ENCODE data around the gene MMS22L. TPM values are rescaled to one million over a fixed set of nuclear protein-coding genes. Genes with fewer than 3 reads are reported as not detected.

Gene MMS22L
- total and polyA plus RNA-seq, 10 of the 15 experiments (the other 5 are each of a cell fraction or from before 2014, with no cell fraction given) = 5.0 to 33.9 (median 18.7) TPM

DNA sequence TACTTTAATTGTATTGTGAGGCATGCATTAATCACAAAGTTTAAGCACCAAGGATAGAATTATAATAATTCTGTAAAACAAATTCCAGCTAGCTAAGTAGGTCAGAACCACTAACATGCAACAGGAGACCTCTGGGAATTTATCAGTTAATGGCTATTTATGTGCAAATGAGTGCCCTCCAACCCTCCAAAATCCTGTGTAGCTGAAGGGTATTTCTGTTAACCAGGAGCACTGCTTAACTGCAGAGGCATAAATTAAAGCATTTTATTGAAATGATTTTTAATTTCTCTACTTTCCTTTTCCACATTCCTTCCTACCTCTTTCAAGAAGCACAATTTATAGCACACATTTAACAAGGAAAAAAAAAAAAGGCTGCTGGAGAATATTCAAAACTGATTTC, 77.0 kb downstream of the MMS22L start:
- ChIA-PET POLR2A (no interaction called here), CTCF (interaction anchor here (1.1 kb wide), 1 partner anchor 11 kb away, joined by 3 read pairs; no protein-coding TSS in a partner anchor), RAD21 (ENCODE audit: unreplicated experiment) (no interaction called here), SMC1A (ENCODE audit: uncharacterized antibody, unreplicated experiment) (interaction anchor here (2.0 kb wide), 1 partner anchor 17 kb away, joined by 7 read pairs; no protein-coding TSS in a partner anchor)
- Histone ChIP-seq H4K20me1 (ENCODE audit: control insufficient read depth, insufficient read depth) (no peaks in the 10 kb centered on the region), H3K27me3 (replicated peaks in 1 of 2; ENCODE audit: control insufficient read depth in 2 of 2, insufficient read depth in 2 of 2, low read length in 1 of 2) (no peaks in the 10 kb centered on the region), H3K9me3 (replicated peaks; ENCODE audit: control insufficient read depth, insufficient read depth, low read length) (no peaks in the 10 kb centered on the region), H3K4me2 (ENCODE audit: control insufficient read depth, insufficient read depth) (no peak overlapping the region), H2AFZ (ENCODE audit: control insufficient read depth, low read depth, low read length) (no peak overlapping the region), H3K79me2 (ENCODE audit: control insufficient read depth, insufficient read depth, low read length) (no peaks in the 10 kb centered on the region; the same call in 1 of the 2 replicates), H3K9ac (ENCODE audit: control insufficient read depth, insufficient read depth, low read length) (no peak overlapping the region), H3K36me3 (ENCODE audit: control insufficient read depth in 2 of 2, insufficient read depth in 2 of 2, low read length in 1 of 2) (no peaks in the 10 kb centered on the region; a peak in 1 of 4 replicates), H3K4me3 (no peak overlapping the region), H3K4me1 (ENCODE audit: control insufficient read depth, insufficient read depth, low read length) (no peaks in the 10 kb centered on the region), H3K27ac (ENCODE audit: control insufficient read depth, insufficient read depth) (no peak overlapping the region)
- BruUV-seq (replicated peaks) = no TSS peak
- intact Hi-C loops (cut with micrococcal nuclease; ENCODE audit: unreplicated experiment) = no loop called here
- FAIRE-seq (no peak), ATAC-seq (no peak), DNase-seq (ENCODE audit: low read depth, low spot score) (no peak)
- no peak for TF ChIP-seq EED (IDR thresholded peaks at IDR 0.05; ENCODE audit: low read depth)
- TF ChIP-seq, protein P1, sequence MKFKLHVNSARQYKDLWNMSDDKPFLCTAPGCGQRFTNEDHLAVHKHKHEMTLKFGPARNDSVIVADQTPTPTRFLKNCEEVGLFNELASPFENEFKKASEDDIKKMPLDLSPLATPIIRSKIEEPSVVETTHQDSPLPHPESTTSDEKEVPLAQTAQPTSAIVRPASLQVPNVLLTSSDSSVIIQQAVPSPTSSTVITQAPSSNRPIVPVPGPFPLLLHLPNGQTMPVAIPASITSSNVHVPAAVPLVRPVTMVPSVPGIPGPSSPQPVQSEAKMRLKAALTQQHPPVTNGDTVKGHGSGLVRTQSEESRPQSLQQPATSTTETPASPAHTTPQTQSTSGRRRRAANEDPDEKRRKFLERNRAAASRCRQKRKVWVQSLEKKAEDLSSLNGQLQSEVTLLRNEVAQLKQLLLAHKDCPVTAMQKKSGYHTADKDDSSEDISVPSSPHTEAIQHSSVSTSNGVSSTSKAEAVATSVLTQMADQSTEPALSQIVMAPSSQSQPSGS (IDR thresholded peaks at IDR 0.05; ENCODE audit: low read length) = no peak
- TF ChIP-seq BMI1 (IDR thresholded peaks at IDR 0.05; ENCODE audit: borderline replicate concordance) = no peak
- in situ Hi-C loops (cut with MboI) = no loop called here

DNA sequence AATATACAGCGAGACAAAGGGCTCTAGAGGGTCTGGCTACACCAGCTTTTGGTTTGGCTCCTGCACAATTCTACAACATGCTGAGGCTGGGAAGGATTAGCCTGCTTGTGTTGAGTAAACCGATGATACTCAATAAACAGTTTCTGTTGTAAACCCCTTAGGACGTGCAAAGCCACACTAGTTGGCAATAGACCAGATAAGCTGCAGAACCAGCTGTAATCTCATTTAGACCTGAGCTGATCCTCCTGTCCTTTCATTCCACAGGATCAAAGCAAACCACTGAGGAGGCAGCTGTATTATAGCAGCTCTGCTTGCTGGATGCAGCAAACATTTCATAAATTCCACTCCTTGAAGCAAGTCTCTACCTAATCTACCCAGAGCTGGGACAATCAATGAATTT, 79.7 kb downstream of the MMS22L start:
- Histone ChIP-seq H3K4me1 (ENCODE audit: control insufficient read depth, insufficient read depth, low read length) (no peaks in the 10 kb centered on the region), H2AFZ (ENCODE audit: control insufficient read depth, low read depth, low read length) (no peak overlapping the region), H3K9ac (ENCODE audit: control insufficient read depth, insufficient read depth, low read length) (no peak overlapping the region), H3K9me3 (replicated peaks; ENCODE audit: control insufficient read depth, insufficient read depth, low read length) (no peaks in the 10 kb centered on the region), H3K27ac (ENCODE audit: control insufficient read depth, insufficient read depth) (no peak overlapping the region), H3K36me3 (ENCODE audit: control insufficient read depth in 2 of 2, insufficient read depth in 2 of 2, low read length in 1 of 2) (no peaks in the 10 kb centered on the region; a peak in 1 of 4 replicates), H4K20me1 (ENCODE audit: control insufficient read depth, insufficient read depth) (no peaks in the 10 kb centered on the region), H3K4me2 (ENCODE audit: control insufficient read depth, insufficient read depth) (no peak overlapping the region), H3K79me2 (ENCODE audit: control insufficient read depth, insufficient read depth, low read length) (no peaks in the 10 kb centered on the region; the same call in 1 of the 2 replicates), H3K4me3 (no peak overlapping the region), H3K27me3 (replicated peaks in 1 of 2; ENCODE audit: control insufficient read depth in 2 of 2, insufficient read depth in 2 of 2, low read length in 1 of 2) (no peaks in the 10 kb centered on the region)
- CTCF ChIA-PET = interaction anchor here (0.7 to 5.1 kb wide), 5 partner anchors 11 to 35 kb away, joined by 3 to 21 read pairs (median 3); no protein-coding TSS in a partner anchor
- intact Hi-C loops (cut with micrococcal nuclease; ENCODE audit: unreplicated experiment) (no loop called here), in situ Hi-C loops (cut with MboI) (no loop called here)
- POLR2A ChIA-PET = interaction anchor here (1.2 kb wide), 1 partner anchor 12 kb away, joined by 5 read pairs; no protein-coding TSS in a partner anchor
- no peak for DNase-seq (ENCODE audit: low read depth, low spot score)
- no TSS peak for BruUV-seq (replicated peaks)
- SMC1A ChIA-PET (ENCODE audit: uncharacterized antibody, unreplicated experiment) = interaction anchor here (0.9 to 1.5 kb wide), 3 partner anchors 10 to 14 kb away, joined by 3 to 6 read pairs (median 3); no protein-coding TSS in a partner anchor
- no peak for FAIRE-seq
- RAD21 ChIA-PET (ENCODE audit: unreplicated experiment) = interaction anchor here (1.4 to 1.5 kb wide), 2 partner anchors 12 to 14 kb away, joined by 4 read pairs; no protein-coding TSS in a partner anchor
- WGBS (ENCODE audit: insufficient coverage, insufficient replicate concordance, low lambda C conversion rate, missing lambda C conversion rate) = 100% methylated on average over 3 of the region's 3 CpGs
- ATAC-seq = no peak
- TF ChIP-seq STAT1 (conservative IDR thresholded peaks at IDR 0.05) (no peak), MYB (IDR thresholded peaks at IDR 0.05; ENCODE audit: borderline replicate concordance, low read depth, low read length) (no peak), HDGF (IDR thresholded peaks at IDR 0.05) (no peak), WRNIP1 (IDR thresholded peaks at IDR 0.05; ENCODE audit: borderline replicate concordance, low read depth, low read length) (no peak), TCF7 (IDR thresholded peaks at IDR 0.05; ENCODE audit: borderline replicate concordance) (no peak), IKZF2 (IDR thresholded peaks at IDR 0.05) (no peak)
- TF ChIP-seq, protein P1 (IDR thresholded peaks at IDR 0.05; ENCODE audit: low read length) = no peak
- TF ChIP-seq, protein P2, sequence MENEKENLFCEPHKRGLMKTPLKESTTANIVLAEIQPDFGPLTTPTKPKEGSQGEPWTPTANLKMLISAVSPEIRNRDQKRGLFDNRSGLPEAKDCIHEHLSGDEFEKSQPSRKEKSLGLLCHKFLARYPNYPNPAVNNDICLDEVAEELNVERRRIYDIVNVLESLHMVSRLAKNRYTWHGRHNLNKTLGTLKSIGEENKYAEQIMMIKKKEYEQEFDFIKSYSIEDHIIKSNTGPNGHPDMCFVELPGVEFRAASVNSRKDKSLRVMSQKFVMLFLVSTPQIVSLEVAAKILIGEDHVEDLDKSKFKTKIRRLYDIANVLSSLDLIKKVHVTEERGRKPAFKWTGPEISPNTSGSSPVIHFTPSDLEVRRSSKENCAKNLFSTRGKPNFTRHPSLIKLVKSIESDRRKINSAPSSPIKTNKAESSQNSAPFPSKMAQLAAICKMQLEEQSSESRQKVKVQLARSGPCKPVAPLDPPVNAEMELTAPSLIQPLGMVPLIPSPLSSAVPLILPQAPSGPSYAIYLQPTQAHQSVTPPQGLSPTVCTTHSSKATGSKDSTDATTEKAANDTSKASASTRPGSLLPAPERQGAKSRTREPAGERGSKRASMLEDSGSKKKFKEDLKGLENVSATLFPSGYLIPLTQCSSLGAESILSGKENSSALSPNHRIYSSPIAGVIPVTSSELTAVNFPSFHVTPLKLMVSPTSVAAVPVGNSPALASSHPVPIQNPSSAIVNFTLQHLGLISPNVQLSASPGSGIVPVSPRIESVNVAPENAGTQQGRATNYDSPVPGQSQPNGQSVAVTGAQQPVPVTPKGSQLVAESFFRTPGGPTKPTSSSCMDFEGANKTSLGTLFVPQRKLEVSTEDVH (IDR thresholded peaks at IDR 0.05; ENCODE audit: low read depth, partially characterized antibody) = no peak
